Activated gamma-delta T cell treated with Interleukin-2 at 50 U/mL for 16 hours (primary cell): ENCODE results near the gene LMBR1L.
A peak's percentile ranks its signal among the peaks of the same experiment; 100 is the strongest.

Experiments used
- DNase-seq: peaks from one replicate; pipeline ENCODE4 v3.0.0-alpha.2; 2020

LMBR1L gene

DNA sequence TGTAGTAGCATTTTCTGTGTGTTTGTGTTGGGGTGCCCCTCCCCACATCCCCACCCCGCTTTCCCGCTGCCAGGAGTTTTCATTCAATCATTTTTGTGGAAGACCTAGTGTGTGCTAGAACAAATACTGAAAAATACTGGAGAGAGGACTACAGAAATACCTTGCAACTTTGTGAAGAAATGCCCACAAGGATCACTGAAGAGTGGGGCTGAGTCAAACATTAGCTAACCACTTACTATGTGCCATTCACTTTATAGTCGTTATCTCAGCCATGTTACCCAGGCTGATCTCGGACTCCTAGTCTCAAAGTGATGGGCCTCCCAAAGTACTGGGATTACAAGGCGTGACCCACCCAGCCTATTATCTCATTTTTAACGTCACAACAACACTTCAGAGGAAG is 559 bp upstream of the LMBR1L start:
- no peak for DNase-seq

DNA sequence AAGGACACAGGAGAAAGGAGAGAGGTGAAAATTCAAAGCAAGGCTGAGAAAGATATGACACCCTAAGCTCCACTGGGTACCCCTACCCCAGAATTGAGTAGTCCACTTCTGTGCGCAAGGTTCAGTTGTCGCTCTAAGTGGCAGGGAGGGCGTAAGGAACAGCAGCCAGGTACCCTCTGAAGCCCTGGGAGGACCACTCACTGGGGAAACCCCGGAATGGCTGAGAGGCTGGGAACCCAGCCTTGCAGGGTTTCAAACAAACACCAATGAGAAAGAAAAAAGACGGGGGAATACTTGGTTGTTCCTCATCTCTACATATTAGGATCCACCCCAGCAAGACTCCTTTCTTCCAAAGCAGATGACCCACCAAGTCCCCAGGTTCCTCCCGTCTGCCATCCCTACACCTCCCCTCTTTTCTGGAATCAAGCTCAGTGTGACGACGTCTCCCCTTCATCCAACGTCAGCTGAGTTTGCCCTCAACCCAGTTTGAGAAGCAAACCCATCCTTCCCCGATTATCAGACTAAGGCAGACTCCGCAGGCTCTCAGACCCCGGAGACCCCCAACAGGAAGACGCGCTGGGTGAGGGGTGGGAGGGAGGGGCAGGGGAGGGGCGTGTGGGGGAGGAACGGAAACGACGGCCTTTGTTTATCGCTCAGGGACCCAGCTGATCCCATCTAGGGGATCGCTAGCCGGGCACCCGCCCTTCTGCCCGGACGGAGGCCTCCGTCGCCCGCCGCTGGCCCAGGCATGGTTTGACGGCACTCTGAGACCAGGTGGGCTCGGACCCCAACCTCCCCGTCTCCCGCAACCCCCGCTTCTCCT is 795 bp downstream of the LMBR1L start:
- no peak for DNase-seq

DNA sequence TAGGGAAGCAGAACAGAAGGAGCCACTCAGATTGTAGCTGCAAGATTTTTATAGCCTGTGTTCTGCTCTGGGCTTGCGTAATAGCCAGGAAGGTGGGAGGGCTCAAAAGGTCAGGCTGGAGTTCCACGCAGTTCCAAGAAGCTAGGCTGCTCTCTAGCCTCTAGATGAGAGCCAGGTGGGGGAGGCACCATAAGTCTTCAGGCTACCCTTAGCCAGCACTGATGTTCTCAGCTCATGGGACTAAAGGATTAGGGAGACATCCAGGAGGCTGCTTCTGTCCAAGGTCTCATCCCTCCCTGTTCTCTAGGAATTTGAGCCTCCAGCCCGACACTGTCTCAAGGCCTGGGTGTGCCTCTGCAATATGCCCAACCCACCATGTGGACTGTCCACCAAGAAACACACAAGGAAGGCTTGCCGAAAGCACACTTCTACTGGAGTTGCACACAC is 1.7 kb downstream of the LMBR1L start:
- no peak for DNase-seq

DNA sequence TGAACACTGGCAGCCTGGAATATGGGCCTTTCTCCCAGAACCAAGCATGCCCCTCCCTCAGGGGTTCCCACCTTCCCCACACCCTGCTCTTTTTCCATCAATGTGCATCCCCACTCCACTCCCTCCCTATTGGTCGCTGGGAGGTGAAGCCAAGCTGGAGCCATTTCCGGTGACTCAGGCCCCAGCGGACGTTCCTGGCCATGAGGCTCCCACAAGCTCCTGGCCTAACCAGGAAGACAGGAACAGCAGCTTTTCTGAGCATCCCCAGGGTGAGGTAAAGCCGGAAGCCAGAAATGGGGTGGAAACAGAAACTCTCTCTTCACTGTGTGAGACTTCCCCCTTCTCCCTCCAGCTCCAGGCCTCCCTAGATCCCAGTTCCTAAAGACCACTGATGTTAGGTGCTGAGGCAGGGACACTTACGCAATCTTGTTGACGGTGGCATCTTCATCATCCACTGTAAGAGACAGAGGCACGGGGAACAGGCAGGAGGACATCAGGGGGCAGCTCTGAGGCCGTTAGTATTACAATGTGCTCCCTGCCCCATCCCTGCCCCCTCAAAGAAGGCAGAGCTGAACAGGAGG is 5.1 kb downstream of the LMBR1L start:
- no peak for DNase-seq

DNA sequence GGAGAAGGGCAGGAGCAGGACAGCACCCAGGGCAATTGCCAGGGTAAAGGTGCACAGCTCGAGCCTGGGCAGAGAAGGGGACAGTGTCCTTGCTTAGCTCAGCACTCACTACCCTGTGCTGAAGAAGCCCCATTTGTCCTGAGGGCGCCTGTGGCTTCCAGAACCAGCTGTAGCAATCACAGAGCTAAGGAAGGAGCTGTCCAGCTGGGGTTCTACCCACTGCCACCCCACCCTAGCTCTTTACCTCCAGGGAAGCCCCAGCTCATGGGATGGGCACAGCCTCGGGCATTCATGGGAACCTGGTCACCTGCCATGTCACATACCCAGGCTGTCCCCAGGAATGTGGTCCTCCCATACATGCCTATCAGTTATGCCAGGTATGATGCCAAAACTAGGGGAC is 5.8 kb downstream of the LMBR1L start:
- no peak for DNase-seq

DNA sequence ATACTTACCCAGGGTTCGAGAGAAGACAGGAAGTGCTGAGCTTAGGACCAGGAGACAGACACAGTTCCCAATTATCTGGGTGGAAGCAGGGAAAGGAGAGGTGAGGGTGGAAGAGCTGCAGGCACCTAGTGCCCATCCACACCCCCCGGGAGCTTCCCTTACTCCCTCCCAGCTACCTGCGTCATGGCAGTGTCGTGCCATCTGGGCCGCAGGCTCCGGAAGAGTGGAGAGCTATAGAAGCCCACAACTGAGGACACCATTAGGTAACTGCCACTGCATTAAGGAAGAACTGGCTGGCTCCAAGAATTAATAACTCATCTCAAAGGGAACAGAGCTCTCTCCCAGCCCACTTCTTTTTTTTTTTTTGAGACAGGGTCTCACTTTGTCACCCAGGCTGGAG is 10.3 kb downstream of the LMBR1L start:
- no peak for DNase-seq

DNA sequence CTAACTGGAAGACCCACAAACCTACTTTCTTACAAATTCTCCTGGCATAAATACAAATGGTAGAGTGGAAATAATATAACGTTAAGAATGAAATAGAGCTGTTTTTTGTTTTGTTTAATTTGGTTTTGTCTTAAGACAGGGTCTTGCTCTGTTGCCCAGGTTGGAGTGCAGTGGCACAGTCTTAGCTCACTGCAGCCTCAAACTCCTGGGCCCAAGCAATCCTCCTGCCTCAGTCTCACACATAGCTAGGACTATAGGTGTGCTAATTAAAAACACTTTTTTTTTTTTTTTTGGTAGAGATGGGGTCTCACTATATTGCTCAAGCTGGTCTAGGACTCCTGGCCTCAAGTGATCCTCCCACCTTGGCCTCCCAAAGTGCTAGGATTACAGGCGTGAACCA is 11.9 kb downstream of the LMBR1L start:
- no peak for DNase-seq

DNA sequence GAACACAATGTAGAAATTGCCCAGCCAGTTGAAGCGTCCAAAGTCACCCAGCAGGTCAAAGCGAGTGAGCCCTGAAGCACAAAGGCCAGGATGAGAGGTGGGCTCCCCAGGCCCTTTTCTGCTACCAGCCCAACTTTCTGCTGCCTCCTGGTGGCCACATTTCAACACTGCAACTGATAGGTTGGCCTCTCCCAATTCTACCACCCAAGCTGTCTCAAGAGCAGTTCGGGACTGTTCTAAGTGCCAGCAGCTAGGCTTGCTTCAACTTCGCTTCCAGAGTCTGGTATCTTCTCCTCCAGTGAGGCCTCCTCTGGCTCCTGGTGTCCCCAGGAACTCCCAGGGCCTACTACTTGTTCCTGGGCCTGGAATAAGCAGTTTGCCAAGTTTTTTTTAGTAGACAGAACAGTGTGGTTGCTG is 12.6 kb downstream of the LMBR1L start:
- peak; percentile 51 for DNase-seq

DNA sequence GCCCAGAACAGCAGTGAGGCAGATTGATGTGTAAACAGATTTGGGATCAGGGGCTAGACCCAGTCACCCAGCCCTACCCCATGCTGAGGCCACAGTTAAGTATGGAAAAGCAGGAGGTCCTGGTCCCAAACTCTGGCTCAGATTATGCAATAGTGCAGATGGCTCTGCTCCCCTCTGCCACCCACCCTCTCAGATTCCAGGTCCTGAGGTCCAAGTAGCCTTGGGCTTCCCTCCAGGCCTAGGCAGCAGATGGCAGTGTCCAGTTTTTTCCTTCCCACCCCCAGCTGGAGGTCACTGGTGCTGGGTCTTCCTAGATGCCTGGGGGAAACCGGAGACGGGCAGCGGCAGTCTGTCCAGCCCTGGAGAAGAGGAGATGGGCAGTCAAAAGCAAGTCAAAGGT is 13.3 kb downstream of the LMBR1L start:
- no peak for DNase-seq

DNA sequence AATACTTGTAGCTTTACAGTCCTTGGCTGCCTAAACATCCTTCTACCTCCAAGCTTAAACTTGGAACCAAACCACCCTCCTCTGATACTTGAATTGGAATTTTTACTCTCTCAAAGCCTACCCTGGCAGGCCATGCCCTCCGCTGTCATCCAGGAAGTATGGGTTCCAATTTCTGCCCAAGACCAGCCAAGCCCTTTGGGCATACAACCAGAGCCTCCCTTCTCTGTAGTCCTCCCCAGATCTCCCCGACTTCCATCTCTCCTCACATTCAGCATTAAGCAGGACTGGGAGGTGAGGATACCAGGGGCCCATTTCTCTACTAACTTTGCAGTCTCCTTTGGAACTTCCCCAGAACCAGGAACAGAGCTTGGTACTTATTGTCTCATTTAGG is 15.7 kb downstream of the LMBR1L start:
- no peak for DNase-seq

DNA sequence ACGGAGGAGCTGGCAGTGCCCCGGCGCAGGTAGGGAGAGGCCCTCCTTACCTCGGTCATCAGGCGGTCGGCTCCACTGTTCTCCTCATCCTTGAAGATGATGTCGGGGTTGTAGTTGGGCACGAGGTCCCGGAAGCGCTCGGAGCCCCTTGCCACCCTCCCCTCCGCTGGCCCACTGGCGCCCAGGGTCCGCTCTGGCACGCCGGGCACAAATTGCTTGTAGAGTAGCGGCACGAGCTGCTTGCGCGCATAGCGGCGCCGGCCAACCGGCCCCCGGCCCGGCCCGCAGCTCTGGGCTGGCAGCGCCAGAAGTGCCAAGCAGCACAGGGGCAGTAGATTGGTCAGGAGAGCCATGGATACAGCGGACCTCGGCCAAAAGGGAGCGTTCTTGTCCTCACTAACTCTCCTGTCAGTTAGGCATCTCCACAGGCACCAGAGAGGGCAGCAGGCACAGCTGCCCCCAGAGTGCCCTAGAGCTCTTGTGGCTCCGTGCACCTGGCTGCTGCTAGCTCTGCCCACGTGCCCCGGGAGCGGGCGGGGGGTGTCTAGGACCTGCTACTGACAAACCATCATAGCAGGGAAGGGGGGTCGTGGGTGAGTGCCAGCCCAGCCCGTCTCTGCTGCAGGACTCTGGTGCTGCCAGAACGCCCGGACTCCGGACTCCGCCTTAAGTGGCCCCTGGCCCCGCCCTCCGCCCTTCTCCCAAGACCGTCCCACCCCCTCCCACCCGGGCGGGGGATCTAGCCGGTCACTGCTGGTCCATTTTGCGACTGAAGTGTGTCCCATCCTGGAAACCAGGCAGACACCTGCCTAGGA is 16.3 kb downstream of the LMBR1L start, which contains the start of gene DHH:
DHH (minus strand) TSS at position 642 of the 815 bp plus-strand sequence; CDS start at position 353, 289 bp downstream.
- no peak for DNase-seq

DNA sequence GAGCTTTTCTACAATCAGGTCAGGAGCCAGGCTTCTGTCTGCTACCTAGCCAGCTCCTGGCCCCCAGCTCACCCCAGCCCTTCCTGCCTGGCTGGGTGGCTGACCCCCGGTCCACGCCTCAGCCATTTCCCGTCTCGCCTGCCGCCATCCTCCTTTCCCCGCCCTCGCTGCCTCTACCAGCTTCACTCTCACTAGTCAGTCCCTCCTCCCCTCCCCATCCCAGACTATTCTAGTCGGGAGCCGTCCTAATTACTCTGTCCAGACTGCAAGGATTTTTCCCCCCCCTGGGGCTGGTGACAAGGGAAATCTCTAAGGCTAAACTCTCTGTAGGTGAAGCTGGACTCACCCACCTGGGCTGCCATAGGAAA is 16.9 kb downstream of the LMBR1L start:
- no peak for DNase-seq

DNA sequence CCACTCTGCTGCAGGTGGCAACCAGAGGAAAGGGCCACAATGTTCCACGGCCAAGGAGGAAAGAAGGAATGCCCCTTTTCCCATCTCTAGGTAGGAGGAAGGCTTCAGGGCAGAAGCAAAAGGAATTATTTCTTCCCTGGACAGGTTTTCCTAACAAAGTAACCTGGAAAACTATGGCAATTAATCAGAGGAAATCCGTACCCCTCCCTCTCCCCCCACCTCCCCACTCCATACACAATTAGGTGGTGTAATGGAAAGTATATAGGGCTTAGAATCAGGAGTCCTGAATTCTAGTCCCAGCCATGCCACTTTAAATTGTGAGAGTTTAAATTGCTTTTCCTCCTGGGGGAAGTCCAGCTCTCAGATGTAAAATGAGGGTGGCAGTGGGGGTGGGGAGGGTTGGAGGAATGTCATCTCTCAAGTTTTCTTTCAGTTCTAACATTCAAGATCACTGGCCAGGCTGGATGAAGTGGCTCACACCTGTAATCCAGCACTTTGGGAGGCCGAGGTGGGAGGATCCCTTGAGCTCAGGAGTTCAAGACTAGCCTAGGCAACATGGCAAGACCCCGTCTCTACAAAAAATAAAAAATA is 17.7 kb downstream of the LMBR1L start:
- no peak for DNase-seq

DNA sequence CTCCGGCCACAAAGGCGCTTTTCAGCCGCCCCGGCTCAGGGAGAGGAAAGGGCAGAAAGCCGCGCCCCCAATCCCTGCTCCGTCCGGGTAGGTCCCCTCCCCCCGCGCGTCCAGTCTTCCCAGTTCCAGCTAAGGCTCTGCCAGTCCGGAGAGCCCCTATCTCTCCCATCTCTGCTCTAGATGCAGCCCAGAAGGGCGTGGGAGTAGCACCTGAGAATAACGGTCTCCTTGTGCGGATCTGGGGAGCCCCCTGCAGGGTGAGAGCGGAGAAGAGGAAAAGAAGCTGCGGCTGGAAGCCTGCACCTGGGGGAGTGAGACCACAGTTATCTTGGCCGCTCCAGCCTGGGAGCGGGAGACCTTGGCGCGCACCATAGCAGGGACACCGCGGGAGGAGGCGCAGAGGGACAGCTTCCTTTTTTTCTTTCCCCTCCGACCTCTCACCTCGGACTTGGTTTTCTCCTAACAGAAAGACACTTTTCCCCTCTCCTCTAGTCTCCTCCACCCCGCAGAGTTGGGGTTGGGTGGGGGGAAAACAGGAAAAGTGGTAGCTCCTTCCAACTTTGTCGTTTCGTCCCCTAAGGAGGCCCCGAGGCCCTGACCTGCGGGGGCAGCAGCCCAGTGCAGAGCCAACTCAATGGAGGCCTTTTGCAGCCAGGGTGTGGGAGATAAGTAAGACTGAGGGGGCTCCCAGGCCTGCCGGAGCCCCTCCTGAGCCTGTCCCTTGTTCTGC is 18.4 kb downstream of the LMBR1L start:
- DNase-seq: peak; percentile 35

DNA sequence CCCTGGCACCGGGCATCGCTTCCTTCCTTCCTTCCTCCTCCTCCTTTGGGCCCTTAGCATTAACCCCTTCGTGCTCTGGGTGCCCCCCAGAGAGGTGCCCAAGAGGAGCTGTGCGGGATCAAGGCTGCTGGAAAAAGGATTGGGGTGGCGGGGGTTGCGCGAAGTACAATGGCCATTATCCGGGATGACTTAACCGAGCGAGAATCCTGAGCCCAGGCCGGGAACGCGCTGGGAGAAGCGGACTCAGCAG is 18.9 kb downstream of the LMBR1L start:
- no peak for DNase-seq

DNA sequence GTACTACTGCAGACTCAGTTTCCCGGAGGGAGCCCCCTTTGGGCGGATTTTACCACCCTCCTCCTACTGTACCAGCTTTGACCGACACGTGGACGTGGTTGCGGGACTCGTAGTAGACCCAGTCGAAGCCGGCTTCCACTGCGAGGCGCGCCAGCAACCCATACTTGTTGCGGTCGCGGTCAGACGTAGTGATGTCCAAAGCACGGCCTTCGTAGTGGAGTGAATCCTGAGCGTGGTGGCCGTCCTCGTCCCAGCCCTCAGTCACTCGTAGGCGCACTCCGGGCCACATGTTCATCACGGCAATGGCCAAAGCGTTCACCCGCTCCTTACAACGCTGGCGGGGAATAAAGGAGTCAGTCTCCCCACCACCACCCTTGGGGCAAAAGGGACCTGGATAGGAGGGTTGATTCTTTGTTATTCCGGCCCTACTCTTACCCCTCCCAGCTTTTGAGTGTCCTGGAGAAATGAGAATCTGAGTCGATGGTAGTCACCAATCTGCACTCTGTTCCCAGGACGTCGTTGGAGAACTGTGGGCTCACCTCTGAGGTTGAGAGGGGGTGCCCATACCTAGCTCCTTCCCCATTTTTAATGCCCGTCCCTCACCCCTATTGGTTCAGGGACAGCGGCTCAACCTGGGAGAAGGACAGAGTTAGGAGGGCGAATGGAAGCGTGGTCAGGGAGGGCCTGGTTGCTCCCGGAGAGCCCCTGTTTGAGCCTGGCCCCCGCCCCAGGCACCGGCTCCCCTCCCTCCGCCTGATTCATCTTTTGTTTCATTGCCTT is 19.4 kb downstream of the LMBR1L start:
- DNase-seq: no peak

DNA sequence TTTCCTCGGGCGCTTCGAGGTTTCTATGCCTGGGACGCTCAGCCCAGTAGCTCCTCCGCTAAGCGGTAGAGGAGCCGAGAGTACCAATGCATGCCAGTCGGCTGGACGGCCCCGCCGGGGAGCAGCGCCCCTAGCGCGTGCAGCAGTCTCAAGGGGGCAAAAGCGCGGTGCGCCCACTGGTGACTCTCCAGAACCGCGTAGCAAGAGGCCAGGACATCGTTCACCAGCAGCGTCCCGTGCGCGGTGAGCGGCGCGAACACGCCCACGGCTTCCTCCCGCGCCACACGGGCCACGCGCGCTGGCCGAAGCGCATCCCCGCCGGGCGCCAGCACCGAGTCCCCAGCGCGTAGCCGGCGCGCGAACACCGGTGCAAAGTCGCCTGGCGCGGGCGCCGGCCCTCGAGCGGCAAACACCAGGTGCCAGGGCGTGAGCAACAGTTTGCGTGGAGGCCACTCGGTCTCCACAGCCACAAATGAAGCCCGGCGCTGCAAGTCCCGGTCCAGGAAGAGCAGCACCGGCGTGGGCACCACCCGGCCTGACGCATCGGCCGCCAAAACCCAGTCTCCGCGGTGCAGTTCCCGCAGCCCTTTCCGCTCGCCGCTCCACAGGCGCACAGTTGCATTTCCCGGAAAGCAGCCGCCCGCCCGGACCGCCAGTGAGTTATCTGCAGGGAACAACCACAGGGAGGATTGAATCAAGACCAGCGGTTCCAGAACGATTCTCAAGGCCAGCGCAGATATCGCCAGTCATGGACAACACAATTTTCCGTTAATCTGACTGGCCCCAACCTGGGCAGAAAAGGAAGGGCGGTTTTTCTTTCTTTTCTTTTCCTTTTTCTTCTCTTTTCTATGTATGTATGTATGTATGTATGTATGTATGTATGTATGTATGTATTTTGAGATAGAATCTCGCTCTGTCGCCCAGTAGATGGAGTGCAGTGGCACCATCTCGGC is 20.6 kb downstream of the LMBR1L start:
- no peak for DNase-seq

DNA sequence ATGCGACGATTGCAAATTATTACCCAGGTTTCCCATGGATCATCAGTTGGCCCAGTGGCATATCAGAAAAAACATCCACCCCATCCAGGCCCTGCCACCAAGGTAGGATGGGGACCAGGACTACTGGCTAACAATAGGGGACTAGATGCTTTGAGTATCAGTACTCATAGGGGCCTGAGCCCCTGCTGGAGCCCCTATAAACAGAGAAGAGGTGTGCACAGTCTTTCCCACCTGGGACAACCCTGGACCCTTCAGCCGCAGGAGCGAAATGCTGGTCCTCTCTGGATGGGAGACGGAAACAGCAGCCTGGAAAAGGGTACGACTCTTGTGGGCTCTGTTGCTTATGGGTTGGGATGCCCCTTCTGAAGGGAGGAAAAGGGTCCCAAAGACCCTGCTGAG is 21.7 kb downstream of the LMBR1L start:
- no peak for DNase-seq

DNA sequence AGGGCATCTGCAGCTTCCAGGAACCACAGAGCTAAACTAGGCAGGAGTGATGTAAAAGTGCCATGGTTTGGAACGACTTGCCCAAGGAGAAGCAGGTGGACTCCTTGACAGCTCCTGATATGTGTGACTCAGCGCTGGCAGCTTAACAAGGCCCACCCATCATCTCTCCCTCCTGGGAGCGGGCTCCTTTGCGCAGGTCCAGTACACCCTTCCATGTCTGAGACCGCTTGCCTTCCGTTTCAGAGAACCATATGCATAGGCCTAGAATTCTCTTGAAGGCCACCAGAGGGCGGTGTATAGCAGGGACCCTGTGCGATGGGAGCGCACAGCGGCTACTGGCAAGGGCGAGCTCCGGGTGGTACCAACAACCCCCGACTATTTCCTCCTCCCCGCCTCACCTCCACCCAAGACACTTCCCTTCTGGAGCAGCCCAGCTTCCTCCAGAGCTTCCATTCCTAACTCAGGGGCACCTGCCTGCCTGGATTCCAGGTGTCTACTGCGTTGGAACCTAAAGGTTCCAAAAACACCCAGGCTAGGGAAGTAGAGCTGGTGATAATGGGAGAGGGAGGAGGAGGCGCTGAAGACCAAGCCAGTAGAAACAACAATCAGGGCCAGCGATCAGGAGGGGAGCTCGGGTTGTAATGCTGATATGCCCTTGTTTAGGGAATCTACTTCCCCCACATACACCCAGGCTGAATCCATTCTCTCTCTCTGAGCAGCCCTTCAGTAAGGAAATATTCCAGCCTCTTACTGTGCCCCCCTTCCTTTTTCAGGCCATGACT is 22.3 kb downstream of the LMBR1L start:
- peak; percentile 75 for DNase-seq

DNA sequence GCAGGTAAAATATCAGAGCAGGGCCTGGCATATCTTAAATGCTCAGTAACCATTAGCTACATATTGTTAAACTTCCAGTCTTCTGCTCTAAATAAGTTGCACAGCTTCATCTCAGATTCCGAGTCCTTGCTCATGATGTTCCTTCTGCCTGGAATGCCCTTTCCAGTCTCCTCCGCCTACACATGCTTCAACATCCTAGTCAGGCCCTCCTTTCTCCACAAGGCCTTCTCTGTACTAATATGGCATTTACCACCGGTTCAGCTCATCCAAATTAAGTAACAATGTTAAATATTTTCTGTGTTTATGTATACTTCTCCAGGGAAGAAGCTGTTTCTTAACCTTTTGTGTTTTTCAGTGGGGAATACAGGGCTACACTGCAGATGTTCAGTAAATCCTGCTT is 24.5 kb downstream of the LMBR1L start:
- no peak for DNase-seq
